GM23248 (cell line): Measurements from ENCODE around the gene NFKBIB.

Experiments used
- EZH2 ChIP-seq: fragments of 200-600 bp; sonication (generic); IDR thresholded peaks from 2 replicates; pipeline ENCODE4 v1.6.1; 2018; ENCODE audit warnings: antibody characterized with exemption, mild to moderate bottlenecking; ENCODE audit not compliant: insufficient read depth, poor library complexity, severe bottlenecking
- EZH2phosphoT487 ChIP-seq: fragments of 200-600 bp; sonication (generic); IDR thresholded peaks from 2 replicates; pipeline ENCODE4 v1.6.1; 2018; ENCODE audit warnings: antibody characterized with exemption, moderate library complexity, mild to moderate bottlenecking, low read depth; ENCODE audit not compliant: insufficient read depth

DNA sequence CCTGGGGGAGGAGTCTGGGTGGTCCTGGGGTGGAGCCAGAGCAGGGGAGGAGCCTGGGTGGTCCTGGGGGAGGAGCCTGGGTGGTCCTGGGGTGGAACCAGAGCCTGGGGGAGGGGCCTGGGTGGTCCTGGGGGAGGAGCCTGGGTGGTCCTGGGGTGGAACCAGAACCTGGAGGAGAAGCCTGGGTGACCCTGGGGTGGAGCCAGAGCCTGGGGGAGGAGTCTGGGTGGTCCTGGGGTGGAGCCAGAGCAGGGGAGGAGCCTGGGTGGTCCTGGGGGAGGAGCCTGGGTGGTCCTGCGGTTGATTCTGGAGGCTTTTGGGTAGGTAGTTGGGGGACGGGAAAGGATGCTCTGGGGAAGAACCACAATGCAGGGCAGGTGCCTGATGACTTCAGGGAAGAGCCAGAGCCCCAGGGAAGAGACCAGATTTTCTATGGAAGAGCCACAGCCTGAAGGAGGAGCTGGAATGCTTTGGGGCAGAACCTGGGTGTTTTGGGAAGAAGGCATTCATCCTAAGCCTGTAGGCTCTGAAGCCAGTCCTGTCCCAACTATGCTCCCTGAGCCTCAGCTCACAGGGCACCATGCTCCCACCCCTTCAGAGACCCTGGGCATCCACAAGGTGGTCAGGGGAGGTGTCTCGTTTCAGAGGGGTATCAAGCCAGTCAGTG lies 45.9 kb downstream of the NFKBIB start:
- no peak for TF ChIP-seq EZH2phosphoT487
- TF ChIP-seq EZH2, result no peak
